ENCODE results near the gene OPRD1.

GRCh38 chr1:28905921-28906666 lies 94.1 kb downstream of the OPRD1 start:
- TF ChIP-seq CTCF (conservative IDR thresholded peaks at IDR 0.05; ENCODE audit: low read length): no peak
- TF ChIP-seq EZH2phosphoT487 (IDR thresholded peaks at IDR 0.05; ENCODE audit: borderline replicate concordance, low read depth, low read length): no peak

All from OCI-LY7 (cell line).